HG03378 (cell line): ENCODE measurements around the gene CAMK2B.

Experiments used
- ATAC-seq: cut with Tn5 transposase; IDR thresholded peaks from one replicate; pipeline ENCODE4 v1.9.1; 2021; ENCODE audit warnings: mild to moderate bottlenecking, moderate library complexity; ENCODE audit not compliant: unreplicated experiment

The CAMK2B gene

GRCh38 chr7:44258423-44258760 lies 67.0 kb downstream of the CAMK2B start:
- ATAC-seq = no peak

GRCh38 chr7:44257618-44258422 lies 67.6 kb downstream of the CAMK2B start:
- ATAC-seq = peak; percentile 95

- ATAC-seq = no peak
These were observed 68.2 kb downstream of the CAMK2B start for GRCh38 chr7:44257213-44257612.

- no peak for ATAC-seq
These were observed 68.9 kb downstream of the CAMK2B start for GRCh38 chr7:44256459-44256858.

GRCh38 chr7:44251881-44252280 lies 73.5 kb downstream of the CAMK2B start:
- no peak for ATAC-seq

GRCh38 chr7:44251269-44251668 lies 74.1 kb downstream of the CAMK2B start:
- ATAC-seq = no peak

- no peak for ATAC-seq
These were observed 75.7 kb downstream of the CAMK2B start for GRCh38 chr7:44249639-44250234.

- ATAC-seq = no peak
These were observed 77.3 kb downstream of the CAMK2B start for GRCh38 chr7:44247868-44248651.

GRCh38 chr7:44246396-44247113 lies 78.8 kb downstream of the CAMK2B start:
- ATAC-seq = no peak

GRCh38 chr7:44244282-44244681 lies 81.1 kb downstream of the CAMK2B start:
- ATAC-seq = no peak

- ATAC-seq = no peak
These were observed 83.3 kb downstream of the CAMK2B start for GRCh38 chr7:44242091-44242490.

GRCh38 chr7:44240983-44241510 lies 84.3 kb downstream of the CAMK2B start:
- ATAC-seq = peak; percentile 70

- no peak for ATAC-seq
These were observed 85.0 kb downstream of the CAMK2B start for GRCh38 chr7:44240376-44240775.

- ATAC-seq = no peak
These were observed 86.0 kb downstream of the CAMK2B start for GRCh38 chr7:44239361-44239760.

- ATAC-seq = no peak
These were observed 87.2 kb downstream of the CAMK2B start for GRCh38 chr7:44238116-44238695.

GRCh38 chr7:44237696-44238095 lies 87.7 kb downstream of the CAMK2B start:
- no peak for ATAC-seq

GRCh38 chr7:44236333-44236728 lies 89.1 kb downstream of the CAMK2B start:
- no peak for ATAC-seq

- ATAC-seq = no peak
These were observed 89.6 kb downstream of the CAMK2B start for GRCh38 chr7:44235582-44236332.

- no peak for ATAC-seq
These were observed 90.3 kb downstream of the CAMK2B start for GRCh38 chr7:44235066-44235465.
